AG04449 (cell line): ENCODE data around the gene CBX5.

Experiments
- CTCF ChIA-PET: fragments of 350-600 bp; formaldehyde crosslinking; extraction: SDS; loops from one replicate; lab custom pipeline; 2021; ENCODE audit warnings: antibody characterized with exemption; lab: Yijun Ruan, JAX
- POLR2A ChIA-PET: fragments of 400-600, 350-600 bp; formaldehyde crosslinking; extraction: SDS; loops from one replicate; lab custom pipeline; 2020; ENCODE audit warnings: antibody characterized with exemption, inconsistent platforms; lab: Yijun Ruan, JAX
- DNase-seq: peaks from one replicate; pipeline ENCODE4 v3.0.0-alpha.2; 2010; ENCODE audit warnings: low read depth, low spot score
- H3K4me3 ChIP-seq: 2 replicates; pipeline ENCODE4 v1.5.1; 2011; ENCODE audit warnings: low read depth, mild to moderate bottlenecking, control low read depth, low read length
- CTCF ChIP-seq: IDR thresholded peaks from one replicate; pipeline ENCODE4 v1.5.1; 2011; ENCODE audit warnings: mild to moderate bottlenecking, moderate library complexity, low read length, control low read depth, inconsistent platforms; ENCODE audit not compliant: insufficient read depth; ENCODE audit errors: missing control alignments

Gene CBX5

GRCh38 chr12:54259194-54260011, 20.5 kb downstream of the CBX5 start:
- H3K4me3 ChIP-seq, result peak overlapping the region; percentile 2
- ChIA-PET CTCF (interaction anchor here (0.7 to 10.8 kb wide), 18 partner anchors 8 to 557 kb away, joined by 3 to 209 read pairs (median 6); partner anchors contain the start of genes CBX5, COPZ1 and HNRNPA1), POLR2A (interaction anchor here (0.6 to 2.5 kb wide), 5 partner anchors 20 to 30 kb away, joined by 4 to 25 read pairs (median 4); partner anchors contain the start of genes CBX5 and HNRNPA1)
- no peak for TF ChIP-seq CTCF
- DNase-seq, result no peak

GRCh38 chr12:54258201-54258681, 21.7 kb downstream of the CBX5 start:
- CTCF ChIA-PET, result interaction anchor here (0.6 to 10.8 kb wide), 16 partner anchors 9 to 251 kb away, joined by 3 to 209 read pairs (median 6); partner anchors contain the start of genes CBX5, COPZ1 and HNRNPA1
- no peak overlapping the region for H3K4me3 ChIP-seq

GRCh38 chr12:54257332-54257731, 22.6 kb downstream of the CBX5 start:
- no peak for TF ChIP-seq CTCF
- H3K4me3 ChIP-seq, result no peak overlapping the region
- CTCF ChIA-PET, result interaction anchor here (1.4 to 10.8 kb wide), 5 partner anchors 19 to 122 kb away, joined by 3 to 209 read pairs (median 21); no protein-coding TSS in a partner anchor
- POLR2A ChIA-PET, result no interaction called here
- DNase-seq, result no peak

More at GRCh38 chr12:54258201-54258681, 21.7 kb downstream of the CBX5 start:
- TF ChIP-seq CTCF, result no peak
- no peak for DNase-seq
- POLR2A ChIA-PET, result interaction anchor here (0.6 to 2.5 kb wide), 5 partner anchors 21 to 101 kb away, joined by 4 to 25 read pairs (median 4); partner anchors contain the start of genes CBX5 and HNRNPA1

- no peak for DNase-seq
- ChIA-PET POLR2A (interaction anchor here (1.0 to 1.3 kb wide), 2 partner anchors 27 to 79 kb away, joined by 4 read pairs; partner anchors contain the start of gene HNRNPA1), CTCF (interaction anchor here (0.6 to 10.8 kb wide), 17 partner anchors 15 to 127 kb away, joined by 3 to 209 read pairs (median 9); partner anchors contain the start of gene COPZ1)
- TF ChIP-seq CTCF, result no peak
- H3K4me3 ChIP-seq, result no peak overlapping the region
Measured at GRCh38 chr12:54253240-54253639, 26.7 kb downstream of the CBX5 start.

- TF ChIP-seq CTCF, result peak; percentile 42
- ChIA-PET POLR2A (interaction anchor here (1.1 kb wide), 1 partner anchor 28 kb away, joined by 6 read pairs; the partner anchor contains the start of genes CBX5 and HNRNPA1), CTCF (interaction anchor here (0.7 to 10.8 kb wide), 42 partner anchors 8 to 267 kb away, joined by 3 to 209 read pairs (median 8); partner anchors contain the start of genes CBX5, COPZ1, HNRNPA1 and HOXC10)
- DNase-seq, result no peak
- H3K4me3 ChIP-seq, result no peak overlapping the region
Measured at GRCh38 chr12:54251667-54252284, 28.1 kb downstream of the CBX5 start.
